ENCODE results near the gene AGBL3.
"Not testable (repeated sequence)": the region's sequence is repeated elsewhere in the genome, so short reads cannot be mapped to it uniquely, and the experiment has no call there.

Gene AGBL3

GRCh38 chr7:135078051-135078450, 91.7 kb downstream of the AGBL3 start:
- no peak for DNase-seq

GRCh38 chr7:135079068-135079467, 92.8 kb downstream of the AGBL3 start:
- no peak for DNase-seq

GRCh38 chr7:135083005-135083404, 96.7 kb downstream of the AGBL3 start:
- DNase-seq, result no peak

GRCh38 chr7:135088566-135088965, 102.3 kb downstream of the AGBL3 start:
- no peak for DNase-seq

GRCh38 chr7:135091717-135092116, 105.4 kb downstream of the AGBL3 start:
- no peak for DNase-seq

- no peak for DNase-seq
Measured at GRCh38 chr7:135094472-135095237, 108.3 kb downstream of the AGBL3 start.

GRCh38 chr7:135095450-135095849, 109.1 kb downstream of the AGBL3 start:
- DNase-seq, result no peak

- no peak for DNase-seq
Measured at GRCh38 chr7:135098391-135098790, 112.1 kb downstream of the AGBL3 start.

GRCh38 chr7:135100856-135101255, 114.5 kb downstream of the AGBL3 start:
- peak; percentile 13 for DNase-seq

- no peak for DNase-seq
Measured at GRCh38 chr7:135102372-135102771, 116.1 kb downstream of the AGBL3 start.

- DNase-seq, result no peak
Measured at GRCh38 chr7:135109562-135109961, 123.3 kb downstream of the AGBL3 start.

GRCh38 chr7:135109976-135110375, 123.7 kb downstream of the AGBL3 start:
- DNase-seq, result no peak

GRCh38 chr7:135111379-135111778, 125.1 kb downstream of the AGBL3 start:
- DNase-seq, result no peak

GRCh38 chr7:135114622-135115021, 128.3 kb downstream of the AGBL3 start:
- no peak for DNase-seq

GRCh38 chr7:135117096-135117495, 130.8 kb downstream of the AGBL3 start:
- DNase-seq, result peak; percentile 17

- peak; percentile 1 for DNase-seq
Measured at GRCh38 chr7:135121868-135122267, 135.6 kb downstream of the AGBL3 start.

- DNase-seq, result not testable (repeated sequence)
Measured at GRCh38 chr7:135124631-135125030, 138.3 kb downstream of the AGBL3 start.

GRCh38 chr7:135128931-135129330, 142.6 kb downstream of the AGBL3 start:
- no peak for DNase-seq

- DNase-seq, result no peak
Measured at GRCh38 chr7:135129579-135129978, 143.3 kb downstream of the AGBL3 start.

- no peak for DNase-seq
Measured at GRCh38 chr7:135143885-135144668, 157.8 kb downstream of the AGBL3 start.

- no peak for DNase-seq
Measured at GRCh38 chr7:135147341-135147898, 161.1 kb downstream of the AGBL3 start.

GRCh38 chr7:135147899-135148721, 161.8 kb downstream of the AGBL3 start, which contains the start of gene TMEM140:
TSS of gene TMEM140 (plus strand) at chr7:135148072. CDS start at chr7:135164442, 16,370 bp downstream.
- peak; percentile 10 for DNase-seq

Measured in fibroblast of upper back skin (primary cell).